Ovary (tissue), 3 donors: ENCODE results near the gene TMPRSS13.

Experiments
- CTCF ChIP-seq, 3 donors: fragments of 450-650 bp in 2 of 3; fragments of 200-600 bp in 1 of 3; IDR thresholded peaks; one replicate each; pipeline versions ENCODE4 v1.5.1 to v1.8.0; 2016 to 2022; ENCODE audit warnings: antibody characterized with exemption in 3 of 3, mild to moderate bottlenecking in 1 of 3
- POLR2A ChIP-seq: fragments of 450-650 bp; IDR thresholded peaks from one replicate; pipeline ENCODE4 v1.6.1; 2017; ENCODE audit warnings: antibody characterized with exemption, mild to moderate bottlenecking, moderate library complexity
- donor health status: DM: no; HTN: no; CAD: no.

DNA sequence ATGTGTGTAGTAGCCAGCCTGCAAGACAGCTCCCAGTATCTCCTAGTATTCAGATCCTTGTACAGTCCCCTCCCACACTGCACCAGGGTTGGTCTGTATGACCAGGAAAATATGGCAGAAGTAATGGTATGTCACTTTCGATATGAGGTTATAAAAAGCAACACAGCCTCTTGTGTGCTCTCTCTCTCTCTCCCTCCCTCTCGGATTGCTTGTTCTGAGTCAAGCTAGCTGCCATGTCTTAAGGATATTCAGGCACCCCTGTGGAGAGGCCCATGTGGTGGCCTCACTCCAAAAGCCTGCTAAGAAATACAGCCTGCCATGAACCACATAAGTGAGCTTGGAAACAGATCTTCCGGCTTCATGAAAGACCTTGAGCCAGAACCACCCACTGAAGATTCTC, 78.1 kb downstream of the TMPRSS13 start:
- no peak for TF ChIP-seq CTCF (IDR thresholded peaks at IDR 0.05)
- TF ChIP-seq POLR2A, result no peak
